Measurements from ENCODE around the gene RB1. TPM values are rescaled to one million over a fixed set of nuclear protein-coding genes. Genes with fewer than 3 reads are reported as not detected.
"Not testable (repeated sequence)": the region's sequence is repeated elsewhere in the genome, so short reads cannot be mapped to it uniquely, and the experiment has no call there.

RB1 gene
- total RNA-seq, 1 donor from 2014 or later = 26.5 TPM

DNA sequence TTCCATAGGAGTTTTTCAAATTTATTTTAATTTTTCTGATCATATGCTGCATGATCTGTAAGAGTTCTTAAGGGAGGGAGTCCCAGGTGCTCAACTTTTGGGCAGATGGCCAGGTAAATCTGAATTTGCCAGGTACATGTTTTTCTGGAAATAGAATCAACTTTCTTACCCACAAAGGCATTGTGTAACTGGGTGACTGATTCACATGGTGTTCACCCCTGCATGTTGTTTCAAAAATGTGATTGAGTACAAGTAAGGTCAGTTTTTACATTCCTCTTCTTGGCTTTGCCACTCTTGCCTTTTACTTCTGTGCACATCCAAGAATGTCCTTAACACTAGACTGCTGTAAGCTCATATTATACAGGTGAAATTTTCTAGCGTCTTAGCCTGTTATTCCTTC, 30.4 kb downstream of the RB1 start:
- Mint-ChIP-seq H3K27me3 (ENCODE audit: insufficient read depth) (no peaks in the 10 kb centered on the region), H3K4me3 (no peak overlapping the region), H3K9me3 (peaks cover 4% of the 10 kb centered on the region), H3K36me3 (ENCODE audit: low read depth) (peaks cover 20% of the 10 kb centered on the region), H3K4me1 (ENCODE audit: low read depth) (peaks cover 13% of the 10 kb centered on the region), H3K27ac (no peak overlapping the region)
- intact Hi-C loops (cut with micrococcal nuclease) = loop anchor here (1.0 to 5.0 kb wide), 7 partner anchors 68 to 435 kb away; no protein-coding TSS in a partner anchor
- DNase-seq (ENCODE audit: low spot score) = no peak

DNA sequence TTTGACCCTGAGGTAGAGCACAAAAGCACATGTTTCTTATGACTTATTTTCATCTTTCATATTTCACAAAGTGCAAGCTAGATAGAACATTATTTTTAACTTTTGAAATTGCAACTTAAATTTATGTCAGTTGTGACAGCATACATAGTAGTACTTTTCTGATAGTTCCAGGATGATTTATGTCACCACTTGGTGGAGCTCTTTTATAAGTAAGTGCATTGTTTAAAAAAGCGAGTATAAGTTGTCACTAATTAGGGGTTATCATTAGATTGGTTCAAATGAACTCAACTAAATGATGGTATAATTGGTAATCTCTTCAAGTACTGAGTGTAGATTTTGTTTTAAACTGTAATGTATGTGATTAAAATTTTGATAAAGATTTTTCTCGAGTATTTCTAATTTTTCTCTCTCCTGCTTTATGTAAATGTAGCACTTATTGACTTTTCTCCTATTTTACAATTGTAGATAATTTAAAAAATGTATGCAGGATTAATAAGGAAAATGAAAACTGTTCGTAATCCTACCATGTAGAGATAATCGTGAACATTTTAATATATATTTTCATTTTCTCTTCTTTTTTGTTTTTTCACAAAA, 31.1 kb downstream of the RB1 start:
- Mint-ChIP-seq H3K9me3 (peaks cover 4% of the 10 kb centered on the region), H3K36me3 (ENCODE audit: low read depth) (peaks cover 20% of the 10 kb centered on the region), H3K4me1 (ENCODE audit: low read depth) (peaks cover 13% of the 10 kb centered on the region), H3K27ac (no peak overlapping the region), H3K4me3 (no peak overlapping the region), H3K27me3 (ENCODE audit: insufficient read depth) (no peaks in the 10 kb centered on the region)
- intact Hi-C loops (cut with micrococcal nuclease) = loop anchor here (1.0 to 5.0 kb wide), 7 partner anchors 68 to 435 kb away; no protein-coding TSS in a partner anchor
- no peak for DNase-seq (ENCODE audit: low spot score)

DNA sequence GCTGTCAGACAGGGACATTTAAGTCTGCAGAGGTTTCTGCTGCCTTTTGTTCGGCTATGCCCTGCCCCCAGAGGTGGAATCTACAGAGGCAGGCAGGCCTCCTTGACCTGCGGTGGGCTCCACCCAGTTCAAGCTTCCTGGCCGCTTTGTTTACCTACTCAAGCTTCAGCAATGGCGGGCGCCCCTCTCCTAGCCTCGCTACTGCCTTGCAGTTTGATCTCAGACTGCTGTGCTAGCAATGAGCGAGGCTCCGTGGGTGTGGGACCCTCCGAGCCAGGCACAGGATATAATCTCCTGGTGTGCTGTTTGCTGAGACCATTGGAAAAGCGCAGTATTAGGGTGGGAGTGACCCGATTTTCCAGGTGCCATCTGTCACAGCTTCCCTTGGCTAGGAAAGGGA, 35.6 kb downstream of the RB1 start:
- H3K27me3 Mint-ChIP-seq (ENCODE audit: insufficient read depth); H3K9me3 Mint-ChIP-seq; H3K27ac Mint-ChIP-seq; DNase-seq (ENCODE audit: low spot score); intact Hi-C loops (cut with micrococcal nuclease); H3K4me3 Mint-ChIP-seq: not testable (repeated sequence)
- peaks cover 14% of the 10 kb centered on the region for H3K4me1 Mint-ChIP-seq (ENCODE audit: low read depth)
- H3K36me3 Mint-ChIP-seq (ENCODE audit: low read depth) = peaks cover 27% of the 10 kb centered on the region

DNA sequence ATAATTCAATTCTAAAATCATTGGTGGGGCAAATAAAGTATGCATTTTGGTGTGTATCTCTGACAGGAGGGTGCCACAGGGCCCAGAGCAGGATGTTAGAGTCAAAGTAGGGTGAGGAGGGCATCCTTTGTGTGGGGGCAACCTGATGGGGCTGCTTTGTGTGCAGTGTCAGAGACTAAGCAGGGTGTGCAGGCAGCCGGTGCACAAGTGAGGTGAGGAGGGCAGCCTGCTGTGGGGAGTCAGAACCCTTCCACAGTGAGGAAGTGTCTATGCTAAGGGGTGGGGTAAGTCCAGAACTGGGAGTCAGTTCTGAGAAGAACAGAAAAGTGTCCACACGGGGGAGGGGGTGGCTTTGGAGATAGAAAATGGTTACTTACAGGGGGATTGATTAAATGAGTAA, 40.7 kb downstream of the RB1 start:
- intact Hi-C loops (cut with micrococcal nuclease) = no loop called here

DNA sequence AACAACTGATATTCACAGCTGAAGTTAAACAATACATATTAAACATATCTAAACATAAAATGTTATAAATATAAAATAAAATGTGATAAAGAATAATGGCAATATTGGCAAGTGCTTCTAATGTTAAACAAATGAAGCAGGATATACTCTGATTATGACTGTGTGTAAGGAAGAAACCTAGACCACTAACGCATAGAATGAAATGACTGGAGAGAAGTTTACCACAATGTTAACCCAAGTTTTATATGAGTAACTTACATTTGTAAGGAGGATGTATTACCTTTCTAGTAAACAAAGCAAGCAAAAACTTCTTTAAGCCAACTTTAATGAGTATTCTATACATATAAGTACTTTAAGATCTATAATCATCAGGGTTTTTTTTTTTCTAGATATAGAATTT, 43.0 kb downstream of the RB1 start:
- Mint-ChIP-seq H3K9me3 (peaks cover 19% of the 10 kb centered on the region), H3K4me3 (no peak overlapping the region), H3K4me1 (ENCODE audit: low read depth) (peaks cover 26% of the 10 kb centered on the region), H3K36me3 (ENCODE audit: low read depth) (peaks cover 45% of the 10 kb centered on the region), H3K27me3 (ENCODE audit: insufficient read depth) (no peaks in the 10 kb centered on the region), H3K27ac (no peak overlapping the region)
- intact Hi-C loops (cut with micrococcal nuclease) = loop anchor here (1.0 to 5.0 kb wide), 4 partner anchors 57 to 216 kb away; no protein-coding TSS in a partner anchor
- no peak for DNase-seq (ENCODE audit: low spot score)

More for the DNA sequence above, 40.7 kb downstream of the RB1 start:
- Mint-ChIP-seq H3K4me1 (ENCODE audit: low read depth) (peaks cover 26% of the 10 kb centered on the region), H3K27me3 (ENCODE audit: insufficient read depth) (no peaks in the 10 kb centered on the region), H3K36me3 (ENCODE audit: low read depth) (peaks cover 26% of the 10 kb centered on the region), H3K4me3 (no peak overlapping the region), H3K9me3 (no peaks in the 10 kb centered on the region), H3K27ac (no peak overlapping the region)
- DNase-seq (ENCODE audit: low spot score) = no peak

DNA sequence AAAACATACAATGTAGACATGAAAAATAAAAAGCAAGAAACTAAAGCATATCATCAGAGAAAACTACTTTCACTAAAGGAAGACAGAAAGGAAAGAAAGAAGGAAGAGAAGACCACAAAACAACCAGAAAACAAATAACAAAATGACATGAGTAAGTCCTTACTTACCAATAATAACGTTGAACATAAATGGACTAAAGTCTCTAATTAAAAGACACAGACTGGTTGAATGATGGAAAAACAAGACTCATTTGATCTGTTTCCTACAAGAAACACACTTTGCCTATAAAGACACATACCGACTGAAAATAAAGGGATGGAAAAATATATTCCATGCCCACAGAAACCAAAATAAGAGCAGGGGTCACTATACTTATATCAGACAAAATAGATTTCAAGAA, 46.0 kb downstream of the RB1 start:
- H3K9me3 Mint-ChIP-seq = peaks cover 42% of the 10 kb centered on the region
- no peak overlapping the region for H3K4me3 Mint-ChIP-seq
- DNase-seq (ENCODE audit: low spot score) = no peak
- H3K4me1 Mint-ChIP-seq (ENCODE audit: low read depth) = peaks cover 16% of the 10 kb centered on the region
- H3K36me3 Mint-ChIP-seq (ENCODE audit: low read depth) = peaks cover 56% of the 10 kb centered on the region
- no peaks in the 10 kb centered on the region for H3K27me3 Mint-ChIP-seq (ENCODE audit: insufficient read depth)
- H3K27ac Mint-ChIP-seq = no peak overlapping the region
- intact Hi-C loops (cut with micrococcal nuclease) = loop anchor here (5.0 kb wide), 2 partner anchors 143 to 158 kb away; no protein-coding TSS in a partner anchor

DNA sequence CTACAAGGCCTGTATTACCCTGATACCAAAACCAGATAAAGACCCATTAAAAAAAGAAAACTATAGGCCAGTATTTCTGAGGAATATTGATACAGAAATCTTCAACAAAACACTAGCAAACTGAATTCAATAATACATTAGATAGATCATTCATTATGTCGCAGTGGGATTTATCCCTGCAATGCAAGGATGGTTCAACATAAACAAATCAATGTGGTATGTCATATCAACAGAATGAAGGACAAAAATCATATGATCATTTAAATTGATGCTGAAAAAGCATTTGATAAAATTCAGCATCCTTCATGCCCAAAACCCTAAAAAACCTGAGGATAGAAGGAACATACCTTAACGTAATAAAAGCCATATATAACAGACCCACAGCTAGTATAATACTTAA, 50.0 kb downstream of the RB1 start:
- no peak overlapping the region for H3K27ac Mint-ChIP-seq
- intact Hi-C loops (cut with micrococcal nuclease) = no loop called here

DNA sequence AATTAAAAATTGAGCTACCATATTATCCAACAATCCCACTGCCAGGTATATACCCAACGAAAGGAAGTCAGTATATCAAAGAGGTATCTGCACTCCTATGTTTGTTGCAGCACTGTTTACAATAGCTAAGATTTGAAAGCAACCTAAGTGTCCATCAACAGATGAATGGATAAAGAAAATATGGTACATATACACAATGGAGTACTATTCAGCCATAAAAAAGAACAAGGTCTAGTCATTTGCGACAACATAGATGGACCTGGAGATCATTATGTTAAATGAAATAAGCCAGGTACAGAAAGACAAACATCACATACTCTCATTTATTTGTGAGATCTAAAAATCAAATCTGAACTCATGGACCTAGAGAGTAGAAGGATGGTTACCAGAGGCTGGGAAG, 52.0 kb downstream of the RB1 start:
- Mint-ChIP-seq H3K36me3 (ENCODE audit: low read depth) (peaks cover 49% of the 10 kb centered on the region), H3K9me3 (peaks cover 45% of the 10 kb centered on the region)
- H3K4me3 Mint-ChIP-seq; H3K27me3 Mint-ChIP-seq (ENCODE audit: insufficient read depth); H3K27ac Mint-ChIP-seq; intact Hi-C loops (cut with micrococcal nuclease); H3K4me1 Mint-ChIP-seq (ENCODE audit: low read depth); DNase-seq (ENCODE audit: low spot score): not testable (repeated sequence)

More for the DNA sequence above, 50.0 kb downstream of the RB1 start:
- peaks cover 55% of the 10 kb centered on the region for H3K9me3 Mint-ChIP-seq
- no peak overlapping the region for H3K4me3 Mint-ChIP-seq
- DNase-seq (ENCODE audit: low spot score) = no peak
- H3K36me3 Mint-ChIP-seq (ENCODE audit: low read depth) = peaks cover 57% of the 10 kb centered on the region
- H3K4me1 Mint-ChIP-seq (ENCODE audit: low read depth) = no peaks in the 10 kb centered on the region
- H3K27me3 Mint-ChIP-seq (ENCODE audit: insufficient read depth) = no peaks in the 10 kb centered on the region

DNA sequence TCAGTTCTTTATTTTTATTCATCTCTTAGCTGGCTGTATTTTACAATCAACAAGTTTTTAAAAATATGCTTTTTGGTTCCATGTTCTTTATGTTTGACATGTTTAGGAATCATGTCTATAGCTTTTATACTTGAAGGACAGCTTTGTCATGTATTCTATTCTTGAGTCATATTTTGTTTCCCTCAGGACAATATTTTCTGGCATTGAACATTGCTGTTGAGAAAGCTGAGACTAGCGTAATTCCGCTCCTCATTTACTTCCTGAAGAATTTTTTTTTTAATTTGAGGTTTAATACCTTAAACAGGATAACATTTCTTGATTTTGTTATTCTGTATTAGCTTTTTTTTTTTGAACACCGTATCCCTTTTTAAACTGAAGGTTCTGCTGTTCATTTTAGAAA, 53.2 kb downstream of the RB1 start:
- no peaks in the 10 kb centered on the region for H3K4me1 Mint-ChIP-seq (ENCODE audit: low read depth)
- intact Hi-C loops (cut with micrococcal nuclease) = no loop called here
- H3K9me3 Mint-ChIP-seq = peaks cover 36% of the 10 kb centered on the region
- H3K27me3 Mint-ChIP-seq (ENCODE audit: insufficient read depth) = no peaks in the 10 kb centered on the region
- H3K27ac Mint-ChIP-seq = no peak overlapping the region
- no peak for DNase-seq (ENCODE audit: low spot score)
- peaks cover 39% of the 10 kb centered on the region for H3K36me3 Mint-ChIP-seq (ENCODE audit: low read depth)
- H3K4me3 Mint-ChIP-seq = no peak overlapping the region

DNA sequence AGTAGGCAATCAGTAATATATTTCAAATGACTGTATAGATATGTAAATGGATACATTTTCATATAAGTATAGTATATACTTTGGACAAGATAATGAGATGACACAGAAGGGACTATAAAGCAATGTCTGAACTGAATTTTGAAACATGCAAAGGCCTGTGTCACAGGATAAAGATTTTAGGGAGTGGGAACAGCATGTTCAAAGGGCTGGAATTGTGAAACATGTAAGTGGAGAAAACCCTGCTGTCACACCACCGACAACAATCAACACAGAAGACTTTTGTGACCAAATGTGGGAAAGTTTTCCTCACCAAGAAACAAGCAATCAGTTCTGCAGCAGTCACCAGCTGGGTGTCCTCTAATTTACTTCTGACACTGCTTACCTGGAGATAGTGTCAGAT, 66.4 kb downstream of the RB1 start:
- Mint-ChIP-seq H3K4me3 (no peak overlapping the region), H3K27me3 (ENCODE audit: insufficient read depth) (no peaks in the 10 kb centered on the region), H3K36me3 (ENCODE audit: low read depth) (peaks cover 22% of the 10 kb centered on the region), H3K27ac (no peak overlapping the region), H3K9me3 (peaks cover 4% of the 10 kb centered on the region), H3K4me1 (ENCODE audit: low read depth) (no peaks in the 10 kb centered on the region)
- intact Hi-C loops (cut with micrococcal nuclease) = no loop called here
- no peak for DNase-seq (ENCODE audit: low spot score)

DNA sequence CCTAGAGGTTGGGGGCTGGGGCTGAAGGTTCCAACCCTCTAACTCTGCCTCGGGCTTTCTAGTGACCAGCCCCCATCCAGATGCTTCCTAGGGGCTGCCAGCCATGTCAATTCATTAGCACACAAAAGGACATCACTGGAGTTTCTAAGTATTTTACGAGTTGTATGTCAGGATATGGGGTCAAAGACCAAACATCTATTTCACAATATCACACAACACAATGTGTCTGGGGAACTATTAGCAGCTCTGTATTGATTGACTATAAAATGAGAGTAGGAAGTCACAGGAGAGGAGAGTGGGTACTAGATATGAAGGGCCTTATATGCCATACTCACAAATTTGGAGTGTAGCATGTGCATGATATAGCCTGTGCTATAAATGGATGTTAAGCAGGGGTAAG, 67.3 kb downstream of the RB1 start:
- no peaks in the 10 kb centered on the region for H3K4me1 Mint-ChIP-seq (ENCODE audit: low read depth)

DNA sequence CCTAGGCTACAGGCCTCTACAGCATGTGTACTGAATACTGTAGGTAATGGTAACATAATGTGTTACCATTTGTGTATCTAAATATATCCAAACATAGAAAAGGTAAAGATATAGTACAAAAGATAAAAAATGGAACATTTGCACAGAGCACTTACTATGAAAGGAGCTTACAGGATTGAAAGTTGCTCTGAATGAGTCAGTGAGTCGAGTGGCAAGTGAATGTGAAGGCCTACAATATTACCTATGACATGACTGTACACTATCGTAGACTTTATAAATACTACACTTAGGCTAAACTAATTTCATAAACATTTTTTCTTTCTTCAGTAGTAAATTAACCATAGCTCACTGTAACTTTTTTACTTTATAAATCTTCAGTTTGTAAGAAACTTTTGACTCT, 74.3 kb downstream of the RB1 start:
- Mint-ChIP-seq H3K36me3 (ENCODE audit: low read depth) (peaks cover 34% of the 10 kb centered on the region), H3K27ac (no peak overlapping the region), H3K4me1 (ENCODE audit: low read depth) (no peaks in the 10 kb centered on the region), H3K27me3 (ENCODE audit: insufficient read depth) (no peaks in the 10 kb centered on the region), H3K4me3 (no peak overlapping the region), H3K9me3 (peaks cover 5% of the 10 kb centered on the region)
- DNase-seq (ENCODE audit: low spot score) = no peak
- intact Hi-C loops (cut with micrococcal nuclease) = no loop called here

More for the DNA sequence above, 67.3 kb downstream of the RB1 start:
- Mint-ChIP-seq H3K27ac (no peak overlapping the region), H3K36me3 (ENCODE audit: low read depth) (peaks cover 23% of the 10 kb centered on the region), H3K4me3 (no peak overlapping the region), H3K27me3 (ENCODE audit: insufficient read depth) (no peaks in the 10 kb centered on the region), H3K9me3 (peaks cover 5% of the 10 kb centered on the region)
- DNase-seq (ENCODE audit: low spot score) = no peak
- intact Hi-C loops (cut with micrococcal nuclease) = no loop called here

DNA sequence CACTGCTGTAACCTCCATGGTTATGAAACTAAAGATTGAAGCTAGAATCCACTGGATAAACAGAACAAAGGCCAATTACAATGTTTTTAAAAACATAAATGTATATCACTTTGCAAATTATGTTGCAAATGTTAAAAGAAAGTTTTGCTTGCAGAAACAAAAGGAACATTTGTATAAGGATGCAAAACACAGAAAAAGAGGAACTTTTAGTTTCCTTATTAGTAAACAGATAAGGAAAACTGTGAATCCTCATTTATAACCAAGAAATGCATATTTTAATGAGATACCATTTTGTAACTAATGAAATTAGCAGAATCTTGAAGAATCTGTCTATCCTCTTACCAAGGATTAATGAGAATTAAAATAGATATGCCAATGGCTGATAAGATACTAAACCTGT, 77.0 kb downstream of the RB1 start:
- Mint-ChIP-seq H3K9me3 (no peaks in the 10 kb centered on the region), H3K27ac (no peak overlapping the region), H3K36me3 (ENCODE audit: low read depth) (peaks cover 39% of the 10 kb centered on the region), H3K27me3 (ENCODE audit: insufficient read depth) (no peaks in the 10 kb centered on the region), H3K4me3 (no peak overlapping the region), H3K4me1 (ENCODE audit: low read depth) (no peaks in the 10 kb centered on the region)
- intact Hi-C loops (cut with micrococcal nuclease) = no loop called here
- no peak for DNase-seq (ENCODE audit: low spot score)

DNA sequence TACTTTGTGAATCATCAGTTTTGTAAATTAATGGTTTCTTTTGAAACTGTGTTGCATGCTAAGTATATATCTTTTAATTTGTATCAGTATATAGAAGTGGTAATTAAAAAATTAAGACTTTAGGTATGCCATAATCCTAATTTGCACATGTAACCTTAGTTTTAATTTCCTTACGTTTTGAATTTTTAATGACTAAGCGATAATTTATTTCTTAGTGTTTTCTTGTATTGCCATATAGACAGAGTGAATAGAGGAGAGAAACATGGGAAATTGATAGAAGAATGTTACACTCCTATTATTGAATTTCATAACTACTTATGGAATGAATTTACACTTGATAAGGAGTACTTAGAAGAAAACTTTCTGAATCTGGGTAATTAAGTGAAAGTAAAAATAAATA, 79.8 kb downstream of the RB1 start:
- DNase-seq (ENCODE audit: low spot score) = no peak
- no peak overlapping the region for H3K27ac Mint-ChIP-seq
- intact Hi-C loops (cut with micrococcal nuclease) = no loop called here
- H3K9me3 Mint-ChIP-seq = no peaks in the 10 kb centered on the region
- peaks cover under 1% of the 10 kb centered on the region for H3K4me1 Mint-ChIP-seq (ENCODE audit: low read depth)
- no peak overlapping the region for H3K4me3 Mint-ChIP-seq
- no peaks in the 10 kb centered on the region for H3K27me3 Mint-ChIP-seq (ENCODE audit: insufficient read depth)
- peaks cover 41% of the 10 kb centered on the region for H3K36me3 Mint-ChIP-seq (ENCODE audit: low read depth)

Measured in activated T-helper 1 cell treated with anti-CD3 and anti-CD28 coated beads, Interleukin-12 subunit alpha, Interleukin-12 subunit beta, Interleukin-2, Interleukin-4 antibody, amounts not matched to agents 30 ng/mL and 10 ng/mL and 1 ng/mL, durations not matched to agents 14 hours and 24 hours and 36 hours (primary cell).